Keratinocyte (primary cell): ENCODE data around the gene PITX3.

Experiments
- EZH2 ChIP-seq: IDR thresholded peaks from one replicate; pipeline ENCODE4 v1.6.1; 2012; ENCODE audit warnings: inconsistent platforms, mild to moderate bottlenecking, low read length, moderate library complexity
- TF ChIP-seq, protein P1 (sequence below), 3 experiments: IDR thresholded peaks in 1 of 3; conservative IDR thresholded peaks in 1 of 3; optimal IDR thresholded peaks in 1 of 3; 2 replicates in 2 of 3; 3 replicates in 1 of 3; pipeline versions ENCODE3 to v1.5.1; 2011; ENCODE audit warnings: low read length in 3 of 3, mild to moderate bottlenecking in 3 of 3, moderate library complexity in 2 of 3, control low read depth in 1 of 3, inconsistent platforms in 1 of 3; ENCODE audit not compliant: insufficient read depth in 2 of 3; ENCODE audit errors: extremely low read depth in 1 of 3

DNA sequence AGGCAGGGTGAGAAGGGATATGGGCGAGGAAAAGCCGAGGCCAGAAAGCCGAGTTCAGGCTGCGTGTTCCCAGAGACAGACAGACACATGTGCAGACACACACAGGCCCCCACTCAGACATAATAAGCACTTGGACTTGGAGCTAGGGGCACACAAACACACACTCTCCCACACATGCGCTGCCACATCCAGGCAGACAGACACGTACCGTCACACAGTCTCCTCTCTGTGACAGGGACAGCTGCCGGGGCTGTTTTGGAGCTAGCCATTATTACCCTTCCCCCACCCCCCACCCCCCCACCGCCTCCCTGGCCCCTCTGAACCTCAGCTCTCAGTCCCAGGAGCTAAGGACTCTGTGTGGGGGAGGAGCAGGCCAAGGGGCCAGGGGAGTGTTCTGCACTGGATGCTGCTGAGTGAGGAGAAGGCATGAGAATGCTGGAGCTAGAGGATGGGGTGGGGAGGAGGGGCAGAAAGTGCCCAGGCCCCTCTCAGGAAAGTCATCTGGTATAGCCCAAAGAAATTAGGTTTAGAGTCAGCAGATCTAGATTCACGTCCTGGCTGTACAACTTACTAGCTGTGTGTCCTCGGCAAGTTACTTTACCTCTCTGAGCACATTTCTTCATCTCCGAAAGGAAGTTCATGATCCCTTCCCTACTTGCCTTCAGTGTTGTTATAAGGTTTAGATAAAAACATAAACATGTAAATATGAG lies 6.3 kb downstream of the PITX3 start:
- TF ChIP-seq, protein P1, sequence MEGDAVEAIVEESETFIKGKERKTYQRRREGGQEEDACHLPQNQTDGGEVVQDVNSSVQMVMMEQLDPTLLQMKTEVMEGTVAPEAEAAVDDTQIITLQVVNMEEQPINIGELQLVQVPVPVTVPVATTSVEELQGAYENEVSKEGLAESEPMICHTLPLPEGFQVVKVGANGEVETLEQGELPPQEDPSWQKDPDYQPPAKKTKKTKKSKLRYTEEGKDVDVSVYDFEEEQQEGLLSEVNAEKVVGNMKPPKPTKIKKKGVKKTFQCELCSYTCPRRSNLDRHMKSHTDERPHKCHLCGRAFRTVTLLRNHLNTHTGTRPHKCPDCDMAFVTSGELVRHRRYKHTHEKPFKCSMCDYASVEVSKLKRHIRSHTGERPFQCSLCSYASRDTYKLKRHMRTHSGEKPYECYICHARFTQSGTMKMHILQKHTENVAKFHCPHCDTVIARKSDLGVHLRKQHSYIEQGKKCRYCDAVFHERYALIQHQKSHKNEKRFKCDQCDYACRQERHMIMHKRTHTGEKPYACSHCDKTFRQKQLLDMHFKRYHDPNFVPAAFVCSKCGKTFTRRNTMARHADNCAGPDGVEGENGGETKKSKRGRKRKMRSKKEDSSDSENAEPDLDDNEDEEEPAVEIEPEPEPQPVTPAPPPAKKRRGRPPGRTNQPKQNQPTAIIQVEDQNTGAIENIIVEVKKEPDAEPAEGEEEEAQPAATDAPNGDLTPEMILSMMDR (optimal IDR thresholded peaks at IDR 0.05 in 1 of 3, IDR thresholded peaks at IDR 0.05 in 1 of 3, conservative IDR thresholded peaks at IDR 0.05 in 1 of 3; ENCODE audit: extremely low read depth in 1 of 3, insufficient read depth in 2 of 3, low read length in 3 of 3): no peak
- TF ChIP-seq EZH2: no peak
